Mesendoderm (in vitro differentiated cells): ENCODE measurements around the gene PPDPF.

Experiments used
- DNase-seq: peaks from one replicate; pipeline ENCODE4 v3.0.0; 2013
- H2AK5ac ChIP-seq: 2 replicates; pipeline ENCODE4 v1.6.1; 2013; ENCODE audit warnings: low read length, inconsistent platforms
- H2BK120ac ChIP-seq: 2 replicates; pipeline ENCODE4 v1.6.1; 2013; ENCODE audit warnings: low read depth, mild to moderate bottlenecking, low read length, moderate library complexity, mixed read lengths
- H2BK15ac ChIP-seq: replicated peaks from 2 replicates; pipeline ENCODE4 v1.6.1; 2013; ENCODE audit warnings: low read depth, mild to moderate bottlenecking, moderate library complexity
- H2BK5ac ChIP-seq: 2 replicates; pipeline ENCODE4 v1.6.1; 2013; ENCODE audit warnings: low read length, inconsistent platforms
- H3K18ac ChIP-seq: 2 replicates; pipeline ENCODE4 v1.6.1; 2013; ENCODE audit warnings: mild to moderate bottlenecking, low read length, mixed read lengths
- H3K23ac ChIP-seq: one replicate; pipeline ENCODE4 v1.6.1; 2013; ENCODE audit warnings: low read length
- H3K27ac ChIP-seq: 2 replicates; pipeline ENCODE4 v1.5.1; 2013; ENCODE audit warnings: low read depth, mild to moderate bottlenecking, inconsistent platforms, low read length, moderate library complexity
- H3K27me3 ChIP-seq: 2 replicates; pipeline ENCODE4 v1.6.1; 2013; ENCODE audit warnings: low read length, control low read depth, mild to moderate bottlenecking, inconsistent platforms; ENCODE audit not compliant: insufficient read depth, poor library complexity
- H3K36me3 ChIP-seq: 2 replicates; pipeline ENCODE4 v1.6.1; 2013; ENCODE audit warnings: low read length, inconsistent platforms; ENCODE audit not compliant: control insufficient read depth, insufficient read depth
- H3K4ac ChIP-seq: one replicate; pipeline ENCODE4 v1.6.1; 2013; ENCODE audit warnings: low read depth, mild to moderate bottlenecking, low read length, moderate library complexity
- H3K4me1 ChIP-seq: 2 replicates; pipeline ENCODE4 v1.6.1; 2013; ENCODE audit warnings: low read depth, low read length, inconsistent platforms; ENCODE audit not compliant: control insufficient read depth
- H3K4me2 ChIP-seq: 2 replicates; pipeline ENCODE4 v1.6.1; 2013; ENCODE audit warnings: low read length
- H3K4me3 ChIP-seq: 2 replicates; pipeline ENCODE4 v1.5.1; 2013; ENCODE audit warnings: mild to moderate bottlenecking, low read length
- H3K56ac ChIP-seq: one replicate; pipeline ENCODE4 v1.6.1; 2013; ENCODE audit warnings: low read length
- H3K79me1 ChIP-seq: 2 replicates; pipeline ENCODE4 v1.6.1; 2013; ENCODE audit warnings: low read length, inconsistent platforms
- H3K79me2 ChIP-seq: 2 replicates; pipeline ENCODE4 v1.6.1; 2013; ENCODE audit warnings: mild to moderate bottlenecking, low read length; ENCODE audit not compliant: control insufficient read depth, insufficient read depth
- H3K9ac ChIP-seq: 2 replicates; pipeline ENCODE4 v1.6.1; 2013; ENCODE audit warnings: low read length, inconsistent platforms
- H4K5ac ChIP-seq: one replicate; pipeline ENCODE4 v1.6.1; 2013; ENCODE audit warnings: low read length
- H4K8ac ChIP-seq: one replicate; pipeline ENCODE4 v1.6.1; 2013; ENCODE audit warnings: low read depth, mild to moderate bottlenecking, control low read depth, low read length, moderate library complexity
- WGBS: extraction: QIAGEN DNeasy Blood & Tissue Kit; methylation state at CpG from one replicate; pipeline ENCODE4 v1.1.7; 2013; ENCODE audit warnings: low lambda C conversion rate, missing lambda C conversion rate; ENCODE audit not compliant: insufficient coverage; ENCODE audit errors: extremely low coverage; 5-methylcytosine and 5-hydroxymethylcytosine counted together

Gene PPDPF

DNA sequence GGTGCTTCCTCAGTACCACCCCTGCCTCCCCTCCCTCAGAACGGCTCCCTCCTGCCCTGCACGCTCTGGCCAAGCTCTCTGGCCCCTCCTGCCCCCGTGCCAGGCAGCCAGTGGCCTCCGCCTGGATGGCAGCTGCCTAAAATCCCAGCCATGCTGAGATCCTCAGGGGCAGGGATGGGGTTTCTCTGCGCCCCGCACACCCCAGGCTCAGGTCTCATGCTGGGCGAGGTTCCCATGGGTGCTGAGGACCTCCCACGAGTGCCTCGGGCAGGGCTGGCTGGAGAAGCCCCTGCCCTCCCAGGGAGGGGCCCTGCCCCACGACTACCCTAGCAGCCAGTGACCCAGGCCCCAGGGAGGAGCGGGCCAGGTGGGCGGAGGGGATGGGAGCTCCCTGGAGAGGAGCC, 13.9 kb downstream of the PPDPF start:
- Histone ChIP-seq H3K4ac (no peak overlapping the region), H3K79me2 (no peaks in the 10 kb centered on the region), H2BK15ac (no peak overlapping the region), H3K79me1 (no peaks in the 10 kb centered on the region), H3K4me3 (no peak overlapping the region), H3K27me3 (no peaks in the 10 kb centered on the region), H3K4me1 (no peaks in the 10 kb centered on the region), H2AK5ac (no peak overlapping the region), H3K9ac (no peak overlapping the region), H3K18ac (no peak overlapping the region), H3K23ac (no peak overlapping the region), H4K8ac (no peak overlapping the region), H3K27ac (no peak overlapping the region), H2BK5ac (no peak overlapping the region), H3K56ac (no peak overlapping the region), H4K5ac (no peak overlapping the region), H3K4me2 (no peak overlapping the region), H3K36me3 (no peaks in the 10 kb centered on the region), H2BK120ac (no peak overlapping the region)
- WGBS, result no CpG with 5 or more reads among the region's 12 CpGs
- DNase-seq, result no peak

- no peak for DNase-seq
- no CpG with 5 or more reads among the region's 49 CpGs for WGBS
- Histone ChIP-seq H3K18ac (no peak overlapping the region), H3K27ac (no peak overlapping the region), H4K8ac (no peak overlapping the region), H3K4me1 (no peaks in the 10 kb centered on the region), H2AK5ac (no peak overlapping the region), H2BK15ac (no peak overlapping the region), H3K4ac (no peak overlapping the region), H3K56ac (no peak overlapping the region), H4K5ac (no peak overlapping the region), H3K4me3 (no peak overlapping the region), H2BK5ac (no peak overlapping the region), H3K79me1 (no peaks in the 10 kb centered on the region), H3K9ac (no peak overlapping the region), H3K27me3 (no peaks in the 10 kb centered on the region), H3K79me2 (no peaks in the 10 kb centered on the region), H2BK120ac (no peak overlapping the region), H3K4me2 (no peak overlapping the region), H3K23ac (no peak overlapping the region), H3K36me3 (no peaks in the 10 kb centered on the region)
Observed at GRCh38 chr20:63534831-63535651, 14.5 kb downstream of the PPDPF start.

- Histone ChIP-seq H2BK15ac (no peak overlapping the region), H2BK120ac (no peak overlapping the region), H3K79me1 (no peaks in the 10 kb centered on the region), H2BK5ac (no peak overlapping the region), H3K36me3 (no peaks in the 10 kb centered on the region), H3K4me2 (no peak overlapping the region), H3K9ac (no peak overlapping the region), H3K27ac (no peak overlapping the region), H3K23ac (no peak overlapping the region), H3K79me2 (no peaks in the 10 kb centered on the region), H3K4ac (no peak overlapping the region), H3K27me3 (no peaks in the 10 kb centered on the region), H4K5ac (no peak overlapping the region), H4K8ac (no peak overlapping the region), H3K18ac (no peak overlapping the region), H3K56ac (no peak overlapping the region), H3K4me1 (no peaks in the 10 kb centered on the region), H3K4me3 (no peak overlapping the region), H2AK5ac (no peak overlapping the region)
- no CpG with 5 or more reads among the region's 35 CpGs for WGBS
- no peak for DNase-seq
Observed at GRCh38 chr20:63536241-63536977, 15.8 kb downstream of the PPDPF start.

- H3K4ac ChIP-seq, result no peak within 1 kb of the TSS
- no peak within 1 kb of the TSS for H3K27ac ChIP-seq
- H3K23ac ChIP-seq, result no peak within 1 kb of the TSS
- WGBS, result no CpG with 5 or more reads among the region's 29 CpGs
- no peak within 1 kb of the TSS for H4K8ac ChIP-seq
- no peaks in the 10 kb centered on the region for H3K27me3 ChIP-seq
- no peaks in the 10 kb centered on the region for H3K79me1 ChIP-seq
- H4K5ac ChIP-seq, result no peak within 1 kb of the TSS
- H2BK120ac ChIP-seq, result no peak within 1 kb of the TSS
- DNase-seq, result no peak
- peak within 1 kb of the TSS; percentile 71 for H3K9ac ChIP-seq
- no peak within 1 kb of the TSS for H2BK5ac ChIP-seq
- H2BK15ac ChIP-seq, result no peak within 1 kb of the TSS
- H2AK5ac ChIP-seq, result no peak within 1 kb of the TSS
- no peak within 1 kb of the TSS for H3K4me3 ChIP-seq
- H3K18ac ChIP-seq, result no peak within 1 kb of the TSS
- H3K36me3 ChIP-seq, result no peaks in the 10 kb centered on the region
- H3K79me2 ChIP-seq, result no peaks in the 10 kb centered on the region
- H3K4me2 ChIP-seq, result peak within 1 kb of the TSS; percentile 38
- H3K56ac ChIP-seq, result peak within 1 kb of the TSS; percentile 83
- H3K4me1 ChIP-seq, result no peaks in the 10 kb centered on the region
Observed at GRCh38 chr20:63536997-63537524, 16.5 kb downstream of the PPDPF start, which contains the start of gene PTK6. Gene PTK6 (minus strand): TSS chr20:63537376. CDS start chr20:63537314, 62 bp downstream.

- H2BK120ac ChIP-seq, result no peak overlapping the region
- no peaks in the 10 kb centered on the region for H3K27me3 ChIP-seq
- peak; percentile 87 for DNase-seq
- H3K4me3 ChIP-seq, result no peak overlapping the region
- no peak overlapping the region for H2AK5ac ChIP-seq
- no peak overlapping the region for H2BK5ac ChIP-seq
- WGBS, result no CpG with 5 or more reads among the region's 34 CpGs
- H3K27ac ChIP-seq, result no peak overlapping the region
- H4K8ac ChIP-seq, result no peak overlapping the region
- H3K4me1 ChIP-seq, result no peaks in the 10 kb centered on the region
- no peaks in the 10 kb centered on the region for H3K79me2 ChIP-seq
- peak overlapping the region; percentile 83 for H3K56ac ChIP-seq
- no peak overlapping the region for H2BK15ac ChIP-seq
- no peaks in the 10 kb centered on the region for H3K79me1 ChIP-seq
- no peak overlapping the region for H3K23ac ChIP-seq
- H3K36me3 ChIP-seq, result no peaks in the 10 kb centered on the region
- H3K4me2 ChIP-seq, result peak overlapping the region; percentile 38
- H4K5ac ChIP-seq, result no peak overlapping the region
- H3K9ac ChIP-seq, result peak overlapping the region; percentile 71
- no peak overlapping the region for H3K18ac ChIP-seq
- H3K4ac ChIP-seq, result no peak overlapping the region
Observed at GRCh38 chr20:63537525-63538203, 17.1 kb downstream of the PPDPF start.
